DMS 273 (cell line): ENCODE results near the gene SLC22A23.
"Not testable (repeated sequence)": the region's sequence is repeated elsewhere in the genome, so short reads cannot be mapped to it uniquely, and the experiment has no call there.

Experiments used
- DNase-seq: peaks from one replicate; lab custom pipeline; 2025; ENCODE audit not compliant: unreplicated experiment; lab: John Stamatoyannopoulos, UW

The SLC22A23 gene

DNA sequence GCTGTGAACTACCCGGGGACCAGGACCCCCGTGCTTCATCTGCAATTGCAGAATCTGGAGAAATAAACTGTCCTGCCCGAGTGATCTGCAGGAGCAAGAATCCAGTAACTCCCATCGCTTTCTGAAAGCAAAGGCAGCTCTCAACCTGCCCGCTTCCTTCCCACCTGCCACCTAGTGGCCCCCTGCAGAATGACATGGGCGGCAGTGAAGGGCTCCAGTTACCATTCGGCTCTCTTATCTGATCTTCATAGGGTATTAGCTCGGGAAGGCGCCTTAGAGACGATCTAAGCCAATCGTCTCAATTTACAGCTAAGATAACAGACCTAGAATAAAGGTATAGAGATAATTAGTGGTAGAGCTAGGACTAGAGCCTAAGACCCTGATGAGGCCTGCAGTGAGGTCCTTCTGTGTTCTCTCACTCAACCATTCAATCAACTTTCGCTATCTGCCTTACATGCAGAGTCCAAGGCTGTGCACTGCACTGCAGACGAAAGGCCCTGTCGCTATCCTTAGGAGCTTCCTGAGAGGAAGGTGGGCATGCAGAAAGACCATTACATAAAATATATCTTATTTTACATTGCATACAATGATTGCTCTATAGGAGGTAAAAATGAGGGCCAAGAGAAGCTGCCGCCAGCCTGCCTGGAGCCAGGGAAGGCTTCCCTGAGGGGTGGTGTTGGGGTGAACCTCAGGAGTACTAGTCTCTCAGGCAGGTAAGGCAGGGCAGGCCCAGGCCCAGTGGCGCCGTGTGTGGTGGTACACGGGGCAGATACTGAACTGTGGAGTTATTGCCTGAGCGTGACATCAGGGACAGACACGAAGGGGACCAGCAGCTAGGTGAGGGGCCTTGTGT is 205.2 kb downstream of the SLC22A23 start:
- peak; percentile 92 for DNase-seq

GRCh38 chr6:3250231-3250675 is 206.6 kb downstream of the SLC22A23 start:
- DNase-seq: no peak

DNA sequence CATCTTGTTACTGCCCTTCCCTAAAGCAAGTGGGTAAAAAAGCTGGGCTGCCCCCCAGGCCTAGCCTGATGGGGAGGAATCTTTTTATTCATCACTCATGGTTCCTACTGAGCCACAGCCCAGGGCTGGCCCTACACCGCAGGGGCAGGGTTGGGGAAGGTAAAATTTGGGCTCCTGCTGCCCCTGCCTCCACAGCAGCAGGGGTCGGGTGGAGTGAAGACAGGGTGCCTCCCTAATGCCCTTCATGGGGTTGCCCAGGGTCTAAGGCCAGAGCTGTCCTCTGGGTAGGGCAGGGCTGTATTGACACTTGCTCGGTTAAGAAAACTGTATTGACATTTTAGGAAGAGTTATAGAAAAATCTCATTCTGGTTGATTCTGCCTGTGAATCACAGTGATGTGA is 207.0 kb downstream of the SLC22A23 start:
- no peak for DNase-seq

DNA sequence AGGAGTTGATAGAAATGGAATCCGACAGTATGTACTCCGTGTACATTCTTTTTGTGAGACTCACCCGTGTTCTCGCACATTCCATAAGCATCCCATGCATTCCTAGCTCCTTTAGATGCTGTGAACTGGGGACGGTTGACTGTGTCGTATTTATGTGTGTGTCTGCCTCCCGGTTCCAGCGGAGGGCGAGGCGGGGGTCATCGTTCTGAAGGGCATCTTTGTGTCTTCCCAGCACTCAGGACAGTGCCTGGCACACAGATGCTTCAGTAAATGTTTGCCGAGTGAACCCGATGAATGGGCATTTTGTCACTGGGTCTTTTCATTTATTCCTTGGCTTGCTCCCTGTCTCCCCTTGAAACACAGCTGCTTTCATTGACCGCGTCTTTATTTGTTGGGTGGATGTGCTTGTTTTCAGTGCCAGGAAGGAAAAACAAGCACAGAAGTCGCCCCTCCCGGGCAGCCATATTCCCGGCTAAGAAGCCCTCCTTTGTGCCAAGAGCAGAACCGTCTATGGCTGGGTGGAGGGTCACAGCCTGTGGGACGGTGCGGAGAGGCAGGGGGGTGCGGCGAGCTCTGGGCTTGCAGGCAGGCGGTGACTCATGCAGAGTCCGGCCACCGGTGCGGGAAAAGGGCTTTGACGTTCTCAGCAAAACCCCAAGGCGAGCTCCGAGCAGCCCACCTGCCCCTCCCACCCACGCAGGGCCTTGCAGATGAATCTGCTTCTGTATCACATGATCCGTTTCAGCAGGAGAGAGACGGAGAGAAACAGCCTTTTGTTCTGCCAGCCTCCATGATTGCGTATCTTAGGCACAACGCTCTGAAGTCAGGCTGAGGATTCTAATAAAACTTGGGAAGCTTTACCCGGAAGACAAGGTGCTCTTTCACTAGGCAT is 209.3 kb downstream of the SLC22A23 start:
- DNase-seq: peak; percentile 39

GRCh38 chr6:3245216-3245615 is 211.6 kb downstream of the SLC22A23 start:
- DNase-seq: no peak

DNA sequence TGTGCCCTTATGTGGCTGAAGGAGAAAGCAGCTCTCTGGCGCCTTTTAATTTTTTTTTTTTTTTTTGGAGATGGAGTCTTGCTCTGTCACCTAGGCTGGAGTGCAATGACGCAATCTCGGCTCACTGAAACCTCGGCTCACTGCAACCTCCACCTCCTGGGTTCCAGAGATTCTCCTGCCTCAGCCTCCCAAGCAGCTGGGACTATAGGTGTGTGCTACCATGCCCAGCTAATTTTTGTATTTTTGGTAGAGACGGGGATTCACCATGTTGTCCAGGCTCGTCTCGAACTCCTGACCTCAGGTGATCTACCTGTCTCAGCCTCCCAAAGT is 212.1 kb downstream of the SLC22A23 start:
- DNase-seq: not testable (repeated sequence)

DNA sequence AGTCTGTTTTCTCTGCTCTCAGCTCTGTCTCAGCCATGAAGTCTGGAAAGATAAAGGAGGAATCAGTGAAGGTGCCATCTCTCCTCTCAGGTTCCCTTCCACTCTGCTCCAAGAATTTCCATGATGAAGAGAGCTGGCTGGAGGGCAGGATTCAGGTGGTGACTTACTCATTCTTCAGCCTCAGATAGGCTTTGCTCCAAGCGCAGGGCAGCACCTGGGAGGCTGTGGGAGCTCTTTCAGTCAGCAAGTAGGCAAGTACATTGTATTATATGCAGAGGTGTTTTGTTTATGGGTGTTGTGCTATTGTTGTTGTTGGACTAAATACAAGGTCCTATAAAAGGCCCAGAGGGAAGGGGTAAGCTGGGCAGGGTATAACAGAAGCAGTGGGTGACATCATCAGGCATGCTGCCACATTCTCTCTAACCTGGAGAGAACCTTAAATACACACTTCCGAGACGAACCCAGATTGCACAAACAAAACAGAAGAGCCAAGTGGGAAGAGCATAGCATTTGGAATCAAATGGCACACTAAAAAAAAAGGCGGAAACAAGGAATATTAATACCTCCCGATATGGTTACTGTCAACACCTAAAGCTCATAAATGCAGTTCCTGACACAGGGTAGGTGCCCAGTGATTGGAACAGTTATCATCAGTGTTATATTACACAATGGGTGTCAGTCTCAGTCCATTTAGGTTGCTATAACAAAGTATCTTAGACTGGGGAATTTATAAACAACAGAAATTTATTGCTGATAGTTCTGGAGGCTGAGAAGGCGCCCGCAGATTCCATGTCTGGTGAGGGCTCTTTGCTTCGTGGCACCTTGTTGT is 212.6 kb downstream of the SLC22A23 start:
- no peak for DNase-seq

DNA sequence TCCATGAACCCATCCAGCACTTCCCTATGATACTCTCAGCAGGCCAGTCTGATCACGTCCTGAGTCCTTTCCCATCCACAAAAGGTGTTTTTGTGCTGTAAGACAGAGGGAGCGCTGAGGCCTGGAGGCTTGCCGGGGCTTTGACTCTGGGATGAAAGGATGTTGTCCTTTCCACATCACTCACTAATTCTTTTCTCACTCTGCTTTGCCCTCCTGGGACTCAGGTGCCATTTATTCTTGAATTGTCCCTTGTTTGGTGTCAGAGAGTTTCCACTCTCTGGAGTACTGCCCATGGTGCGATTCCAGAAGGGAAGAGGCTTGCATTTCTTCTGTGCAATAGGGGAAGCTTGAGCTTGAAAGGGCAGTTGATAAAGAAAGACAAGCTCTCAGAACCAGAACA is 214.1 kb downstream of the SLC22A23 start:
- no peak for DNase-seq

GRCh38 chr6:3241745-3242144 is 215.1 kb downstream of the SLC22A23 start:
- DNase-seq: not testable (repeated sequence)

- no peak for DNase-seq
Observed at GRCh38 chr6:3240595-3240994, 216.3 kb downstream of the SLC22A23 start.

GRCh38 chr6:3239110-3239830 is 217.6 kb downstream of the SLC22A23 start:
- DNase-seq: peak; percentile 20

- DNase-seq: no peak
Observed at GRCh38 chr6:3237761-3238662, 218.8 kb downstream of the SLC22A23 start.

- no peak for DNase-seq
Observed at GRCh38 chr6:3236005-3236404, 220.8 kb downstream of the SLC22A23 start.

- DNase-seq: no peak
Observed at GRCh38 chr6:3235486-3235885, 221.4 kb downstream of the SLC22A23 start.

DNA sequence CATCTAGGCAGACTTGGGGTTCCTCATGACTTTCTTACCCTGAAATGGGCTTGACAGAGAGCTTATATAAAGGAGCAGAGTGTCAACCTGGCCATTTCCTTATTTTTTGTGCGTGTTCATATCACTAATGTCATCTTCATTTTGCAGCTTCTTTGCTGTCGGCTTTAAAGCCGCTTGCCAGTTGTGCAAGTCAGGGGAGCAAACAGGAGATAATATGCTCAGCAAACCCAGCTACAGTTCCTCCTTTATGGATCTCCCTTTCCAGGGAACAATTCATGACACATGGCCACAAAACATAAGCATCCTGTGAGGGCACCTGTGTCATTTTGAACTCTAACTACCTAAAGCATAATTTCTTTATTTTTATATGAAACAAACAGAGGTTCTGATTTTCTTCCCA is 222.9 kb downstream of the SLC22A23 start:
- DNase-seq: no peak

GRCh38 chr6:3233321-3233720 is 223.5 kb downstream of the SLC22A23 start:
- DNase-seq: no peak

GRCh38 chr6:3232017-3232945 is 224.6 kb downstream of the SLC22A23 start:
- no peak for DNase-seq

- DNase-seq: peak; percentile 91
Observed at GRCh38 chr6:3231247-3232016, 225.4 kb downstream of the SLC22A23 start.
